Measurements from ENCODE around the gene KIF12. TPM values are rescaled to one million over a fixed set of nuclear protein-coding genes. Genes with fewer than 3 reads are reported as not detected.

Gene KIF12
- total RNA-seq, 1 donor from 2014 or later, result 0.64 TPM

DNA sequence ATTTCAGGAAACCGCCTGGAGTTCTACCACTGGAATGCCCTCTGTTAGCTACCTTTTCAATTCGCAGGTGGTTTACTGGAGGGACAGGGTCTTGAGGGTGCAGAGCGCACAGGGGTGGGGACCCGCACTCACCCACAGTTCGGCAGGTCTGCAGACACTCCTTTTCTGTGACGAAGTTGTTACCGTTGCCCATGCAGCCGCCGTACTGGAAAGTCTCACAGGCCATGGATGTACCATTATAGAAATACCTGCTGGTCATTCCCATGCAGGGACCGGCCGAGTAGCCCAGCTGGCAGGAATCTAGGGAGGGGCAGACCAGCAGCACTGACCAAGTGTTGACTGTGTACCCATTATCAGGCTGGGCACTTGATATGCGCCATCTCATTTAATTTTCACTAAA lies 37.8 kb downstream of the KIF12 start:
- peaks cover 26% of the 10 kb centered on the region for H3K4me1 Mint-ChIP-seq (ENCODE audit: unreplicated experiment)
- peaks cover 10% of the 10 kb centered on the region for H3K9me3 Mint-ChIP-seq (ENCODE audit: unreplicated experiment)
- peaks cover 33% of the 10 kb centered on the region for H3K27me3 Mint-ChIP-seq (ENCODE audit: unreplicated experiment)
- H3K27ac Mint-ChIP-seq (ENCODE audit: unreplicated experiment), result no peak overlapping the region
- TF ChIP-seq, protein P1, sequence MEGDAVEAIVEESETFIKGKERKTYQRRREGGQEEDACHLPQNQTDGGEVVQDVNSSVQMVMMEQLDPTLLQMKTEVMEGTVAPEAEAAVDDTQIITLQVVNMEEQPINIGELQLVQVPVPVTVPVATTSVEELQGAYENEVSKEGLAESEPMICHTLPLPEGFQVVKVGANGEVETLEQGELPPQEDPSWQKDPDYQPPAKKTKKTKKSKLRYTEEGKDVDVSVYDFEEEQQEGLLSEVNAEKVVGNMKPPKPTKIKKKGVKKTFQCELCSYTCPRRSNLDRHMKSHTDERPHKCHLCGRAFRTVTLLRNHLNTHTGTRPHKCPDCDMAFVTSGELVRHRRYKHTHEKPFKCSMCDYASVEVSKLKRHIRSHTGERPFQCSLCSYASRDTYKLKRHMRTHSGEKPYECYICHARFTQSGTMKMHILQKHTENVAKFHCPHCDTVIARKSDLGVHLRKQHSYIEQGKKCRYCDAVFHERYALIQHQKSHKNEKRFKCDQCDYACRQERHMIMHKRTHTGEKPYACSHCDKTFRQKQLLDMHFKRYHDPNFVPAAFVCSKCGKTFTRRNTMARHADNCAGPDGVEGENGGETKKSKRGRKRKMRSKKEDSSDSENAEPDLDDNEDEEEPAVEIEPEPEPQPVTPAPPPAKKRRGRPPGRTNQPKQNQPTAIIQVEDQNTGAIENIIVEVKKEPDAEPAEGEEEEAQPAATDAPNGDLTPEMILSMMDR (IDR thresholded peaks at IDR 0.05), result no peak
- peaks cover 13% of the 10 kb centered on the region for H3K36me3 Mint-ChIP-seq (ENCODE audit: unreplicated experiment)
- no peak for DNase-seq (ENCODE audit: extremely low spot score, unreplicated experiment)
- no peak overlapping the region for H3K4me3 Mint-ChIP-seq (ENCODE audit: unreplicated experiment)

DNA sequence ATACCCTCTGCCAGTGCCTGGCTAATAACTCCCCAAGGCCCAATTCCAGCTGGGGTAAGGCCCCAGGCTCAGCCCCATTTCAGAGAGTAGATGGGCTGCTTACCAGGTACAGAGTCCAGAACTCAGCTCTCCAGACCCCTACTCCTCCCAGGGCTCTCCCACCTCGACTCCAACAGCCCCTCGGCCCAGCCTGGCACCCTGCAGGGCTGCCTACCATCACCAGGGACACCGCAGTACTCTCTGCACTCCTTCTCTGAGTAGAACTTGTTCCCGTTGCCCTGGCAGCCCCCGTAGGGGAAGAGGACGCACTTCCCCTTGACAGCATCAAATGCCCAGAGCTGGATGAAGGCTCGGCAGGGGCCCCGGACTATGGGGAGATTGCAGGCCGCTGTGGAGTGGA lies 38.4 kb downstream of the KIF12 start:
- Mint-ChIP-seq H3K9me3 (ENCODE audit: unreplicated experiment) (peaks cover 10% of the 10 kb centered on the region), H3K4me3 (ENCODE audit: unreplicated experiment) (no peak overlapping the region), H3K27me3 (ENCODE audit: unreplicated experiment) (peaks cover 32% of the 10 kb centered on the region), H3K36me3 (ENCODE audit: unreplicated experiment) (peaks cover 15% of the 10 kb centered on the region), H3K4me1 (ENCODE audit: unreplicated experiment) (peaks cover 26% of the 10 kb centered on the region), H3K27ac (ENCODE audit: unreplicated experiment) (no peak overlapping the region)
- TF ChIP-seq, protein P1 (IDR thresholded peaks at IDR 0.05), result no peak
- DNase-seq (ENCODE audit: extremely low spot score, unreplicated experiment), result no peak

- Mint-ChIP-seq H3K4me1 (ENCODE audit: unreplicated experiment) (peaks cover 26% of the 10 kb centered on the region), H3K27me3 (ENCODE audit: unreplicated experiment) (peaks cover 27% of the 10 kb centered on the region), H3K4me3 (ENCODE audit: unreplicated experiment) (no peak overlapping the region), H3K9me3 (ENCODE audit: unreplicated experiment) (peaks cover 10% of the 10 kb centered on the region), H3K36me3 (ENCODE audit: unreplicated experiment) (peaks cover 18% of the 10 kb centered on the region), H3K27ac (ENCODE audit: unreplicated experiment) (peak overlapping the region; percentile 58)
- TF ChIP-seq, protein P1 (IDR thresholded peaks at IDR 0.05), result no peak
- DNase-seq (ENCODE audit: extremely low spot score, unreplicated experiment), result no peak
Observed at GRCh38 chr9:114060070-114060469, 39.0 kb downstream of the KIF12 start.

DNA sequence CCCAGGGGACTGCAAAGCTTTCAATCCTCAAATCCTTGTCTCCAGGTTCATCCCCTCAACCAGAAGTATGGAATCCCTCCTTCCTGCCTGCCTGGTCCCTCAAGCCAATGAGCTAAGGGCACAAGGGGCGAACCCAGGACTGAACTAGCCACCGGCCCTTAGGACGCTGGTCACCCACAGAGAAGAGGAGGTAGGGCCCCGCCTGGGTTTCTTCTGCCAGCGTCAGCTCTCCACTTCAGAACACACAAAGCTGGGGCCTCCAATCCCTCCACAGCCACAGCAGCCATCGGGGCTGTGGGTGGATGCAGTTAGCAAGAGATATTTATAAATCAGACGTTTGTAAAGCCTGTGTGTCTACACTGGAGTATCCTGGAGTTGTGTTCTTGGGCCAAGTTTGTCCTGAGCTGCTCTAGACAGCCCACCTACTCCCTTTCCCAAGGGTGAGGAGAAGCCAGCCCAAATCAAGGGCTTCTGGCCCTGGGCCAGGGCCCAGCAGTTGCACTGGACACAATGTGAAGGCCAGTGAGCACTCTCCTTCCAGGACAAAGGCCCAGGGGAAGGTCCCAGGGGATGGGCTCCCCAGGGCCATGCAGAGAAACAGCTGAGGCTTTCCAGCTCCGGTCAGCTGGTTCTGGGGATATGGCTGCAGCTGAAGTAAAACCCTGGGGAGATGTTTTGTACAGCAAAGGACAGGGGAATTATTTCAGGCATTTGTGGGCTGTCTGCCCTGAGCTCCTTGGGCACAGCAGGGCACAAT lies 39.9 kb downstream of the KIF12 start:
- H3K27me3 Mint-ChIP-seq (ENCODE audit: unreplicated experiment), result peaks cover 24% of the 10 kb centered on the region
- peaks cover 19% of the 10 kb centered on the region for H3K36me3 Mint-ChIP-seq (ENCODE audit: unreplicated experiment)
- H3K9me3 Mint-ChIP-seq (ENCODE audit: unreplicated experiment), result peaks cover 10% of the 10 kb centered on the region
- H3K4me1 Mint-ChIP-seq (ENCODE audit: unreplicated experiment), result peaks cover 26% of the 10 kb centered on the region
- TF ChIP-seq, protein P1 (IDR thresholded peaks at IDR 0.05), result no peak
- no peak for DNase-seq (ENCODE audit: extremely low spot score, unreplicated experiment)
- no peak overlapping the region for H3K4me3 Mint-ChIP-seq (ENCODE audit: unreplicated experiment)
- peak overlapping the region; percentile 58 for H3K27ac Mint-ChIP-seq (ENCODE audit: unreplicated experiment)

GRCh38 chr9:114058688-114059046 lies 40.4 kb downstream of the KIF12 start:
- peaks cover 26% of the 10 kb centered on the region for H3K4me1 Mint-ChIP-seq (ENCODE audit: unreplicated experiment)
- H3K4me3 Mint-ChIP-seq (ENCODE audit: unreplicated experiment), result no peak overlapping the region
- peak overlapping the region; percentile 58 for H3K27ac Mint-ChIP-seq (ENCODE audit: unreplicated experiment)
- H3K9me3 Mint-ChIP-seq (ENCODE audit: unreplicated experiment), result peaks cover 9% of the 10 kb centered on the region
- H3K27me3 Mint-ChIP-seq (ENCODE audit: unreplicated experiment), result peaks cover 20% of the 10 kb centered on the region
- TF ChIP-seq, protein P1 (IDR thresholded peaks at IDR 0.05), result no peak
- DNase-seq (ENCODE audit: extremely low spot score, unreplicated experiment), result no peak
- H3K36me3 Mint-ChIP-seq (ENCODE audit: unreplicated experiment), result peaks cover 20% of the 10 kb centered on the region

Data from osteocyte (in vitro differentiated cells).